HepG2 (cell line): Measurements from ENCODE around the gene TMX3. TPM values are rescaled to one million over a fixed set of nuclear protein-coding genes. Genes with fewer than 3 reads are reported as not detected.

Source experiments
- ATAC-seq: fragments of 200-7000 bp; cut with Tn5 transposase; 3 replicates; pipeline ENCODE4 v1.9.1; 2020; ENCODE audit warnings: mild to moderate bottlenecking, moderate library complexity
- BruUV-seq: library from RNA; stranded (reverse); fragments of 400-500 nt; replicated peaks from 2 replicates; lab custom pipeline; 2021; lab: Mats Ljungman, UMichigan
- CTCF ChIA-PET: fragments of 300-600 bp; formaldehyde crosslinking; extraction: SDS; loops from one replicate; lab custom pipeline; 2021; ENCODE audit warnings: low total read pairs, inconsistent platforms, low intra/inter-chr PET ratio; lab: Yijun Ruan, JAX
- POLR2A ChIA-PET: fragments of 350-600 bp; sonication (Branson Sonifier 250); formaldehyde crosslinking; loops from one replicate; lab custom pipeline; 2020; ENCODE audit warnings: antibody characterized with exemption, inconsistent platforms; lab: Yijun Ruan, JAX
- DNase-seq: peaks from one replicate; pipeline ENCODE4 v3.0.0-alpha.2; 2015; ENCODE audit warnings: low spot score
- FAIRE-seq: peaks from 3 replicates; lab custom pipeline; 2011; peaks lifted over from hg19 to GRCh38; lab: Jason Lieb, UNC
- H2AFZ ChIP-seq: one replicate; pipeline ENCODE4 v1.6.1; 2011; ENCODE audit warnings: low read length, inconsistent platforms
- H3K27ac ChIP-seq: fragments of 300-600 bp; 3 replicates; pipeline ENCODE4 v1.8.0; 2011; ENCODE audit warnings: mixed run types, mild to moderate bottlenecking, mixed read lengths, low read length, inconsistent platforms; ENCODE audit not compliant: insufficient read depth; ENCODE audit errors: extremely low read length
- H3K27me3 ChIP-seq, 2 experiments: fragments of 200-600 bp in 1 of 2; 2 replicates in 1 of 2; 3 replicates in 1 of 2; pipeline versions ENCODE4 v1.6.0 to v1.8.0; 2011; ENCODE audit warnings: low read length in 2 of 2, mild to moderate bottlenecking in 2 of 2, moderate library complexity in 2 of 2, inconsistent platforms in 1 of 2; ENCODE audit not compliant: insufficient read depth in 2 of 2, control insufficient read depth in 1 of 2
- H3K36me3 ChIP-seq, 2 experiments: fragments of 200-600 bp in 1 of 2; replicated peaks in 1 of 2; 2 replicates in 1 of 2; 3 replicates in 1 of 2; pipeline versions ENCODE4 v1.5.1 to v1.8.0; 2011; ENCODE audit warnings: low read length in 2 of 2, inconsistent platforms in 1 of 2; ENCODE audit not compliant: insufficient read depth in 2 of 2, control insufficient read depth in 1 of 2
- H3K4me1 ChIP-seq: 2 replicates; pipeline ENCODE4 v1.5.1; 2012; ENCODE audit warnings: low read length, inconsistent platforms; ENCODE audit not compliant: insufficient read depth
- H3K4me2 ChIP-seq: 2 replicates; pipeline ENCODE4 v1.6.0; 2011; ENCODE audit warnings: low read depth, low read length, inconsistent platforms
- H3K4me3 ChIP-seq, 3 experiments: fragments of 200-600 bp in 1 of 3; sonication (generic), shearing (Covaris generic) in 1 of 3; replicated peaks in 1 of 3; 2 replicates each; pipeline ENCODE4 v1.5.1; 2011 to 2016; ENCODE audit warnings: low read length in 3 of 3, inconsistent platforms in 2 of 3, low read depth in 2 of 3, mild to moderate bottlenecking in 2 of 3, control low read depth in 1 of 3, mixed read lengths in 1 of 3; ENCODE audit not compliant: insufficient read depth in 1 of 3
- H3K79me2 ChIP-seq: one replicate; pipeline ENCODE4 v1.6.1; 2011; ENCODE audit warnings: low read length, inconsistent platforms; ENCODE audit not compliant: insufficient read depth
- H3K9ac ChIP-seq: 2 replicates; pipeline ENCODE4 v1.6.0; 2011; ENCODE audit warnings: mild to moderate bottlenecking, low read depth, low read length, inconsistent platforms; ENCODE audit not compliant: insufficient read depth
- H3K9me3 ChIP-seq: 2 replicates; pipeline ENCODE4 v1.5.1; 2012; ENCODE audit warnings: mild to moderate bottlenecking, low read length
- H4K20me1 ChIP-seq: 2 replicates; pipeline ENCODE4 v1.6.0; 2011; ENCODE audit warnings: inconsistent platforms, mild to moderate bottlenecking, low read length, moderate library complexity; ENCODE audit not compliant: insufficient read depth
- EZH2 ChIP-seq: conservative IDR thresholded peaks from 2 replicates; pipeline ENCODE4 v1.6.1; 2012; ENCODE audit warnings: mild to moderate bottlenecking, low read depth, low read length, moderate library complexity
- FIP1L1 ChIP-seq: fragments of 200-400 bp; formaldehyde crosslinking; IDR thresholded peaks from 2 replicates; pipeline ENCODE4 v1.6.1; 2018; ENCODE audit warnings: low read depth, mild to moderate bottlenecking, low read length, moderate library complexity, borderline replicate concordance; ENCODE audit not compliant: insufficient read depth
- FOXJ3 ChIP-seq: sonication (generic); formaldehyde crosslinking; IDR thresholded peaks from 2 replicates; pipeline ENCODE4 v1.4.0; 2020; ENCODE audit warnings: missing genetic modification reagents, mild to moderate bottlenecking, borderline replicate concordance
- HNF1A ChIP-seq, 2 experiments: sonication (generic) in 1 of 2; formaldehyde crosslinking in 1 of 2; IDR thresholded peaks; 2 replicates each; pipeline versions ENCODE4 v1.4.0 to v1.6.1; 2016 to 2020; ENCODE audit warnings: borderline replicate concordance in 1 of 2, low read depth in 1 of 2, mild to moderate bottlenecking in 1 of 2, missing genetic modification reagents in 1 of 2
- NFAT5 ChIP-seq: sonication (generic); formaldehyde crosslinking; IDR thresholded peaks from 2 replicates; pipeline ENCODE4 v1.4.0; 2020; ENCODE audit warnings: missing genetic modification reagents
- NFATC3 ChIP-seq: sonication (generic); formaldehyde crosslinking; IDR thresholded peaks from 2 replicates; pipeline ENCODE4 v1.5.1; 2020; ENCODE audit warnings: mild to moderate bottlenecking, missing genetic modification reagents
- POLR2A ChIP-seq, 2 experiments: IDR thresholded peaks; 2 replicates each; pipeline ENCODE4 v1.6.1; 2011; ENCODE audit warnings: low read depth in 2 of 2, low read length in 2 of 2, mild to moderate bottlenecking in 1 of 2, moderate library complexity in 1 of 2; ENCODE audit not compliant: insufficient read depth in 1 of 2
- TEF ChIP-seq: sonication (generic); formaldehyde crosslinking; IDR thresholded peaks from 2 replicates; pipeline ENCODE4 v1.5.0; 2020; ENCODE audit warnings: missing genetic modification reagents
- ZNF496 ChIP-seq: sonication (generic); formaldehyde crosslinking; IDR thresholded peaks from 2 replicates; pipeline ENCODE4 v1.8.1; 2023; ENCODE audit warnings: mild to moderate bottlenecking, moderate library complexity, missing genetic modification reagents; ENCODE audit not compliant: insufficient replicate concordance
- ZNF562 ChIP-seq: sonication (generic); formaldehyde crosslinking; IDR thresholded peaks from 2 replicates; pipeline ENCODE4 v1.8.0; 2022; ENCODE audit warnings: missing genetic modification reagents, borderline replicate concordance
- ZNF768 ChIP-seq: sonication (generic); formaldehyde crosslinking; IDR thresholded peaks from 2 replicates; pipeline ENCODE4 v1.4.0; 2020; ENCODE audit warnings: missing genetic modification reagents
- WGBS: methylation state at CpG from one replicate; pipeline ENCODE4 v1.1.6; 2017; ENCODE audit warnings: low lambda C conversion rate; 5-methylcytosine and 5-hydroxymethylcytosine counted together
- in situ Hi-C: cut with HindIII; loops from 2 replicates; pipeline ENCODE4 v1.10.0; 2017; ENCODE audit warnings: low pct_unique_long_range_greater_than_20kb; ENCODE audit not compliant: extremely low pct_ligation_motif_present
- intact Hi-C: fragments of 100-400 bp; cut with micrococcal nuclease; formaldehyde crosslinking; loops from one replicate; pipeline ENCODE4 v1.10.0; 2022; ENCODE audit not compliant: unreplicated experiment
- polyA plus RNA-seq, 8 experiments: library from polyadenylated mRNA; depleted of rRNA in 3 of 8; stranded (reverse) in 7 of 8; unstranded in 1 of 8; fragments of >200 nt; fragmentation: Illumina TruSeq in 4 of 8; extraction: Trizol in 4 of 8; gene quantifications; 2 replicates each; pipeline versions ENCODE4 v1.2.1 to v1.2.3, GENCODE V29; 2011 to 2016; ENCODE audit warnings: low read depth in 4 of 8, missing spikeins in 1 of 8, mixed read lengths in 1 of 8; ENCODE audit not compliant: insufficient read depth in 1 of 8
- total RNA-seq, 5 experiments: library from RNA; depleted of rRNA; stranded (reverse); fragments of >200 nt; fragmentation: Illumina TruSeq; extraction: Trizol; gene quantifications; 2 replicates each; pipeline ENCODE4 v1.2.3, GENCODE V29; 2016; ENCODE audit warnings: low read depth in 1 of 5

Gene TMX3
- total and polyA plus RNA-seq, 2 of the 13 experiments (the other 11 are each of a cell fraction or from before 2014, with no cell fraction given), result 12.9 to 25.0 TPM

- POLR2A ChIA-PET, result no interaction called here
- TF ChIP-seq HNF1A (IDR thresholded peaks at IDR 0.05; ENCODE audit: low read depth) (no peak), HNF1A (CRISPR knock-in tag; IDR thresholded peaks at IDR 0.05; ENCODE audit: borderline replicate concordance) (no peak), ZNF496 (CRISPR knock-in tag) (no peak), EZH2 (no peak), POLR2A (IDR thresholded peaks at IDR 0.05; ENCODE audit: insufficient read depth in 1 of 2, low read depth in 2 of 2, low read length in 2 of 2) (no peak), FIP1L1 (no peak), NFATC3 (CRISPR knock-in tag) (no peak), NFAT5 (CRISPR knock-in tag) (no peak), FOXJ3 (no peak), ZNF562 (CRISPR knock-in tag) (no peak), ZNF768 (CRISPR knock-in tag) (no peak), TEF (CRISPR knock-in tag) (no peak)
These were observed 1.8 kb downstream of the TMX3 start for GRCh38 chr18:68713131-68713530.

More at GRCh38 chr18:68713131-68713530, 1.8 kb downstream of the TMX3 start:
- H3K79me2 ChIP-seq, result peaks cover 30% of the 10 kb centered on the region
- DNase-seq (no peak), ATAC-seq (no peak), FAIRE-seq (no peak)
- no peak overlapping the region; a peak in 1 of 6 replicates for H3K4me3 ChIP-seq
- CTCF ChIA-PET, result no interaction called here
- H4K20me1 ChIP-seq, result no peaks in the 10 kb centered on the region
- H2AFZ ChIP-seq, result no peak overlapping the region
- WGBS, result 87% methylated on average over 4 of the region's 4 CpGs
- peak overlapping the region; percentile 85 for H3K4me2 ChIP-seq
- no peaks in the 10 kb centered on the region for H3K9me3 ChIP-seq
- BruUV-seq, result no TSS peak
- no peaks in the 10 kb centered on the region; a peak in 1 of 5 replicates for H3K27me3 ChIP-seq
- peaks cover 26% of the 10 kb centered on the region for H3K4me1 ChIP-seq
- H3K36me3 ChIP-seq, result peaks cover 8 to 30% of the 10 kb centered on the region in 2 experiments
- in situ Hi-C loops, result loop anchor here (5.0 kb wide), 1 partner anchor 41 kb away; no protein-coding TSS in a partner anchor
- H3K27ac ChIP-seq, result no peak overlapping the region
- intact Hi-C loops, result loop anchor here (10.0 kb wide), 2 partner anchors 1198 to 1492 kb away; partner anchors contain the start of genes DSEL and RTTN
- H3K9ac ChIP-seq, result no peak overlapping the region
